ENCODE results near the gene ALKBH3. TPM values are rescaled to one million over a fixed set of nuclear protein-coding genes. Genes with fewer than 3 reads are reported as not detected.

Gene ALKBH3
- total RNA-seq, 6 donors from 2014 or later, result 23.9 to 60.8 (median 27.6) TPM

- Histone ChIP-seq H3K4me1 (peaks cover 22 to 34% (median 28%) of the 10 kb centered on the region in 4 donors), H3K27me3 (no peaks in the 10 kb centered on the region), H3K4me3 (no peak overlapping the region), H3K9me3 (no peaks in the 10 kb centered on the region), H3K36me3 (peaks cover 3 to 40% (median 23%) of the 10 kb centered on the region in 4 donors), H3K27ac (peak overlapping the region in 1 of 4 donors; percentile 35)
- DNase-seq, result no peak
- TF ChIP-seq EP300 (IDR thresholded peaks at IDR 0.05) (no peak), POLR2AphosphoS5 (IDR thresholded peaks at IDR 0.05) (no peak), POLR2A (IDR thresholded peaks at IDR 0.05) (no peak)
- TF ChIP-seq, protein P1, sequence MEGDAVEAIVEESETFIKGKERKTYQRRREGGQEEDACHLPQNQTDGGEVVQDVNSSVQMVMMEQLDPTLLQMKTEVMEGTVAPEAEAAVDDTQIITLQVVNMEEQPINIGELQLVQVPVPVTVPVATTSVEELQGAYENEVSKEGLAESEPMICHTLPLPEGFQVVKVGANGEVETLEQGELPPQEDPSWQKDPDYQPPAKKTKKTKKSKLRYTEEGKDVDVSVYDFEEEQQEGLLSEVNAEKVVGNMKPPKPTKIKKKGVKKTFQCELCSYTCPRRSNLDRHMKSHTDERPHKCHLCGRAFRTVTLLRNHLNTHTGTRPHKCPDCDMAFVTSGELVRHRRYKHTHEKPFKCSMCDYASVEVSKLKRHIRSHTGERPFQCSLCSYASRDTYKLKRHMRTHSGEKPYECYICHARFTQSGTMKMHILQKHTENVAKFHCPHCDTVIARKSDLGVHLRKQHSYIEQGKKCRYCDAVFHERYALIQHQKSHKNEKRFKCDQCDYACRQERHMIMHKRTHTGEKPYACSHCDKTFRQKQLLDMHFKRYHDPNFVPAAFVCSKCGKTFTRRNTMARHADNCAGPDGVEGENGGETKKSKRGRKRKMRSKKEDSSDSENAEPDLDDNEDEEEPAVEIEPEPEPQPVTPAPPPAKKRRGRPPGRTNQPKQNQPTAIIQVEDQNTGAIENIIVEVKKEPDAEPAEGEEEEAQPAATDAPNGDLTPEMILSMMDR (IDR thresholded peaks at IDR 0.05), result no peak
- no peak for ATAC-seq (ENCODE audit: low FRiP score in 2 of 2)
Measured at GRCh38 chr11:43918662-43919061, 38.0 kb downstream of the ALKBH3 start.

DNA sequence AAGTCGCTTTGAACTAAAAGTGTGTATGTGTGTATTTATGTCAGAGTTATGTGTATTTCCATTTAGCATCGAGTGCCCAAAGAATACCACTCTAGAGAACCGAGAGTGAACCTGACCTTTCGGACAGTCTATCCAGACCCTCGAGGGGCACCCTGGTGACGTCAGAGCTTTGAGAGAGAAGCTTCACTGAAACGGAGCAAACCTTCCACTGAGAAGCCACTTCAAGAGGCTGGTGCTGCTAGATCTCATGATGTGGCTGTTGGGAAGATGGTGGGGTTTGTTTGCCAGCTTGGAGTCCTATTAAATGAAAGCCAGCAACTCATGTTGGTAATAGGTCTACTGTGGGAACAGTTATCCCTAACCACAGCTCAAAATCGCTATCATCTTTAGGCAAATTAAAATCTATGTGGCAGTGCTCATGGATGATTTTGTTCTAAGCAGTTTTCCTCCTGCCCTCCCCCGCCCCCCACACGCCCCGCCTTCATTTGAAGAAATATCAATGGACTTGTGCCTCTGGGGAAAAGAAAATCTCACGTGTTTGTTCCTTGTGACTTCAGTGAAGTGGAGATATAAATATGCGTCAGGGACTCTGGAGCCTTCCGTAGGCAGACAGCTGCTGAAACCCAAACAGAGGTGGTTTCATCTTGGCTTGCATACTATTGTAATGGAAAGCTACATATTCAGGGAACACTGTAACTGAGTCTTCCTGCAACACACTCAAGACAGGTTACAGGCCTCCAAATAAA lies 39.4 kb downstream of the ALKBH3 start:
- H3K27ac ChIP-seq, result peak overlapping the region; percentile 58 to 81 (median 73)
- H3K36me3 ChIP-seq, result peaks cover 3 to 33% (median 22%) of the 10 kb centered on the region in 4 donors
- ATAC-seq (ENCODE audit: low FRiP score in 2 of 2) (no peak), DNase-seq (no peak)
- H3K4me1 ChIP-seq, result peaks cover 29 to 41% (median 33%) of the 10 kb centered on the region in 4 donors
- H3K9me3 ChIP-seq, result no peaks in the 10 kb centered on the region
- no peak overlapping the region for H3K4me3 ChIP-seq
- WGBS, 2 donors, result 85% methylated on average over 14 of the region's 14 CpGs
- no peaks in the 10 kb centered on the region for H3K27me3 ChIP-seq
- TF ChIP-seq POLR2A (IDR thresholded peaks at IDR 0.05), result no peak
- TF ChIP-seq POLR2AphosphoS5 (IDR thresholded peaks at IDR 0.05), result no peak

DNA sequence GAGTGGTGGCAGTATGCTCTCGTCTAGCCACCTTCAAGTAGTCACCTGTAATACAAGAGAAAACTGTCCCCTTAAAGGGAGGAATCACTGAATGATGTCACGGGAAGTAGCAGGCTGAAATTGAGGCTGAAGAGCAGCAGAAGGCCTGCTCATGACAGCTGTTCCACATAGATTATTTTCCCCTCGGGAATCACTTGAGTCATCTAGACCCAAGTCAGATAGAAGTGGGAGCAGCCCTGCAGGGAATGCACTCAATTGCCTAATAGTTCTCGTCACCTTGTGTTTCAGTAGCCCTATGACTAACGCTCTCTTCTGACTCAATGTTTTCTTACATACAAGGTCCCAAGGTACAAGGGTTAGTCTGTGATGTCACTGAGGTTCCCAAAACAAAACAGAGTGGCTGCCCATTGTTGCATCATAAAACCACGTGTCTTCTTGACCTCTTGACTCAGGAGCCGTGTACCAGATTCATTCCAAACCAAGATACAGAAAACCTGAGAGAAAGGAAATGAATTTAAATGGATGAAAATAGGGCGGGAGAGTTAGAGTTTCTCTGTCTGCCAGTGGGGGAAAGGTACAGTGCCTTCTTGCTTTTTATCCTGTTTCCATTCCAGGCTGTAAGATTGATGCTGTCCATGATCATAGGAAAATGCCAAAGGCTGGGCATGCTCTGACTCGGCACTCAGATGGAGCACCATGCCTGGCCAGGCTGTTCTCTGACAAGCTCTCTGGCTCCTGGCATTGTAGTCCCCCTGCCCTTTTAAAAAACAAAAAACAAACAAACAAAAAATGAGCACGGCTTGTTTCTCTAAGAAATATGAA lies 40.2 kb downstream of the ALKBH3 start:
- Histone ChIP-seq H3K27me3 (no peaks in the 10 kb centered on the region), H3K36me3 (peaks cover 3 to 33% (median 22%) of the 10 kb centered on the region in 4 donors), H3K27ac (peak overlapping the region; percentile 58 to 84 (median 78)), H3K4me1 (peaks cover 29 to 41% (median 33%) of the 10 kb centered on the region in 4 donors), H3K4me3 (no peak overlapping the region), H3K9me3 (no peaks in the 10 kb centered on the region)
- TF ChIP-seq EP300 (IDR thresholded peaks at IDR 0.05), result peak in 3 of 4 donors; percentile 81 to 100 (median 87)
- TF ChIP-seq POLR2AphosphoS5 (IDR thresholded peaks at IDR 0.05), result peak; percentile 82 to 97
- no peak for TF ChIP-seq POLR2A (IDR thresholded peaks at IDR 0.05)
- ATAC-seq (ENCODE audit: low FRiP score in 2 of 2) (peak; percentile 90 to 93), DNase-seq (peak in 1 of 2 donors; percentile 81)
- WGBS, 2 donors, result 56 to 70% methylated on average over 10 of the region's 10 CpGs

DNA sequence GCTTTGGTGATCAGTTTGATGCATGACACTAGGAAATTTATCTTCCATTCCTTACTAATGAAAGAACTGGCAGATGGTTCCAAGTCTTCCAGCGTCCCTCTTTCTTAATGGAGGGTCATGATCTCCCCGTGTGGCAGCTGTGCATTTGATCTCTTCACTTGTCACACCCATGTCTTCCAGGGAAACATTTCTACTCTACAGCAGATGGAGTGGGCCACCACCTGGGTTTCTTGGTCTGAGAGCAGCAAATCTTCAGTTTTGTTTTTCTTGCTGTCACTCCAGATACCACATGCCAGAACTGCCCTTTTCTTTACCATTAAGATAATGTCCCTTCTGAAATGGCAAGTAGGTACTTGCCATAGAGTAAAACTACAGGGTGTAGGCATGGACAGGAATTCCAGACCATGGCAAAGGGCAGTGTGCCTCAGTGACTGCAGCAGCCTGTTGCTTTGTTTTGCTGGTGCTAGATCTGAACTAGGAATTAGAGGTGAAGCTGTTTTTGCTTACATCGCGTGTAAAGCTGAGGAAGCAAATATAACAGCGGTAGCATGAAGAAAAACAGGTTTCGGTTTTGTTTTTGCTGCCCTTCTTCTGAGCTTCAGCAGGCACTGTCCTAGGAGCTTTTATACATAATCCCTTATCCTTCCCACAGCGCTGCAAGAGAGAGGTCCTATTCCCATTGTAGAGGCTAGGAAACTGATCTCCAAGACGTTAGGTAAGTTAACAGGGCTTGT lies 41.1 kb downstream of the ALKBH3 start:
- Histone ChIP-seq H3K4me3 (no peak overlapping the region), H3K4me1 (peaks cover 29 to 41% (median 32%) of the 10 kb centered on the region in 4 donors), H3K36me3 (peaks cover 3 to 33% (median 22%) of the 10 kb centered on the region in 4 donors), H3K27me3 (no peaks in the 10 kb centered on the region), H3K27ac (peak overlapping the region; percentile 65 to 84 (median 76)), H3K9me3 (no peaks in the 10 kb centered on the region)
- ATAC-seq (ENCODE audit: low FRiP score in 2 of 2) (no peak), DNase-seq (no peak)
- no peak for TF ChIP-seq EP300 (IDR thresholded peaks at IDR 0.05)
- TF ChIP-seq POLR2AphosphoS5 (IDR thresholded peaks at IDR 0.05), result no peak
- no peak for TF ChIP-seq POLR2A (IDR thresholded peaks at IDR 0.05)
- TF ChIP-seq, protein P1 (IDR thresholded peaks at IDR 0.05), result no peak
- 85 to 91% methylated on average over 8 of the region's 8 CpGs for WGBS, 2 donors

- Histone ChIP-seq H3K4me3 (no peak overlapping the region), H3K27me3 (no peaks in the 10 kb centered on the region), H3K36me3 (peaks cover 3 to 33% (median 22%) of the 10 kb centered on the region in 4 donors), H3K27ac (peak overlapping the region; percentile 65 to 84 (median 76)), H3K4me1 (peaks cover 28 to 37% (median 30%) of the 10 kb centered on the region in 4 donors), H3K9me3 (no peaks in the 10 kb centered on the region)
- TF ChIP-seq POLR2AphosphoS5 (IDR thresholded peaks at IDR 0.05) (no peak), EP300 (IDR thresholded peaks at IDR 0.05) (no peak), POLR2A (IDR thresholded peaks at IDR 0.05) (no peak)
- TF ChIP-seq, protein P1 (IDR thresholded peaks at IDR 0.05), result no peak
- DNase-seq (no peak), ATAC-seq (ENCODE audit: low FRiP score in 2 of 2) (no peak)
- 94 to 96% methylated on average over 3 of the region's 3 CpGs for WGBS, 2 donors
Measured at GRCh38 chr11:43922295-43922648, 41.6 kb downstream of the ALKBH3 start.

Measured in upper lobe of left lung (tissue), 6 donors.